Vagina (tissue), 2 donors: Measurements from ENCODE around the gene C1QTNF12.

ENCODE experiments used
- POLR2AphosphoS5 ChIP-seq, 2 donors: sonication (generic); formaldehyde crosslinking; IDR thresholded peaks; one replicate each; pipeline ENCODE4 v1.9.0; 2017; ENCODE audit warnings: antibody characterized with exemption in 2 of 2, mild to moderate bottlenecking in 2 of 2, low read depth in 1 of 2; ENCODE audit not compliant: insufficient read depth in 1 of 2
- TF ChIP-seq, protein P1 (sequence below), 3 experiments: fragments of 450-650 bp in 2 of 3; fragments of 200-600 bp in 1 of 3; sonication (generic) in 1 of 3; IDR thresholded peaks; one replicate each; pipeline ENCODE4 v1.5.1; 2017 to 2019; ENCODE audit warnings: antibody characterized with exemption in 3 of 3, mild to moderate bottlenecking in 2 of 3, moderate library complexity in 2 of 3

DNA sequence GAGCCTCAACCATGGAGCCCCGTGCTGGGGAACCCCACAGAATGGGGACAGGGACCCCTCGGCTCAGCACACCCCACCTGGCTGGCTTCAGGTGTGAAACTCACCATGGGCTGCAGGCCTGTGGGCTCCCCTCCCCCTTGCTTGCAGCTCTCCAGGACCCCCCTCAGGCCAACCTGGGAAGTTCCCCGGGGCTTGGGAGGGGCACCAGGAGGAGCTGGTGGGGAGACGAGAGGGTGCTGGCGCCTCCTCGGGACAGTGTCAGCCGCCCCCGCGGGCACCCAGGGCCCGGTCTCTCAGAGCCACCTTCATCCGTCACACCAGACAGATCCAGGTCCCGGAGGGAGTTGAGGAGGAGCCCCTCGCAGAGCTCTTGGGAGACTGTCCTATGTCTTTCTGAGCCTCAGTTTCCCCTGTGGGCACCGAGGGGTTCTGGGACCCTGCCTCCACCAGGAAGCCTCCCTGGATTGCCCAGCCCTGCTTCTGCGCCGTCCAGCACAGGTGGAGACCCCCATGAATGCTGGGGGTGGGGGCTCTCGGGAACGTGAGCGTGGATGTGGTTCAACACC lies 39.5 kb downstream of the C1QTNF12 start:
- TF ChIP-seq, protein P1, sequence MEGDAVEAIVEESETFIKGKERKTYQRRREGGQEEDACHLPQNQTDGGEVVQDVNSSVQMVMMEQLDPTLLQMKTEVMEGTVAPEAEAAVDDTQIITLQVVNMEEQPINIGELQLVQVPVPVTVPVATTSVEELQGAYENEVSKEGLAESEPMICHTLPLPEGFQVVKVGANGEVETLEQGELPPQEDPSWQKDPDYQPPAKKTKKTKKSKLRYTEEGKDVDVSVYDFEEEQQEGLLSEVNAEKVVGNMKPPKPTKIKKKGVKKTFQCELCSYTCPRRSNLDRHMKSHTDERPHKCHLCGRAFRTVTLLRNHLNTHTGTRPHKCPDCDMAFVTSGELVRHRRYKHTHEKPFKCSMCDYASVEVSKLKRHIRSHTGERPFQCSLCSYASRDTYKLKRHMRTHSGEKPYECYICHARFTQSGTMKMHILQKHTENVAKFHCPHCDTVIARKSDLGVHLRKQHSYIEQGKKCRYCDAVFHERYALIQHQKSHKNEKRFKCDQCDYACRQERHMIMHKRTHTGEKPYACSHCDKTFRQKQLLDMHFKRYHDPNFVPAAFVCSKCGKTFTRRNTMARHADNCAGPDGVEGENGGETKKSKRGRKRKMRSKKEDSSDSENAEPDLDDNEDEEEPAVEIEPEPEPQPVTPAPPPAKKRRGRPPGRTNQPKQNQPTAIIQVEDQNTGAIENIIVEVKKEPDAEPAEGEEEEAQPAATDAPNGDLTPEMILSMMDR (IDR thresholded peaks at IDR 0.05): no peak
- TF ChIP-seq POLR2AphosphoS5 (IDR thresholded peaks at IDR 0.05; ENCODE audit: insufficient read depth in 1 of 2, low read depth in 1 of 2): no peak
